ENCODE data around the gene METTL27. TPM values are rescaled to one million over a fixed set of nuclear protein-coding genes. Genes with fewer than 3 reads are reported as not detected.
A peak's percentile ranks its signal among the peaks of the same experiment; 100 is the strongest.

METTL27 gene
- total RNA-seq, 1 donor from 2014 or later = 13.5 TPM

GRCh38 chr7:73871163-73872011 is 29.1 kb upstream of the METTL27 start:
- DNase-seq (ENCODE audit: low spot score, unreplicated experiment) = no peak
- TF ChIP-seq CTCF (IDR thresholded peaks at IDR 0.05; ENCODE audit: unreplicated experiment) = no peak
- H3K27ac Mint-ChIP-seq = no peak overlapping the region
- H3K4me1 Mint-ChIP-seq (ENCODE audit: low read depth) = peaks cover 6% of the 10 kb centered on the region
- H3K27me3 Mint-ChIP-seq = peaks cover 7% of the 10 kb centered on the region
- no peak overlapping the region for H3K4me3 Mint-ChIP-seq (ENCODE audit: low read depth)
- H3K9me3 Mint-ChIP-seq (ENCODE audit: low read depth) = no peaks in the 10 kb centered on the region
- H3K36me3 Mint-ChIP-seq (ENCODE audit: insufficient read depth) = no peaks in the 10 kb centered on the region

- Mint-ChIP-seq H3K4me3 (ENCODE audit: low read depth) (no peak overlapping the region), H3K27ac (no peak overlapping the region), H3K36me3 (ENCODE audit: insufficient read depth) (no peaks in the 10 kb centered on the region), H3K4me1 (ENCODE audit: low read depth) (peaks cover 6% of the 10 kb centered on the region), H3K9me3 (ENCODE audit: low read depth) (no peaks in the 10 kb centered on the region), H3K27me3 (peaks cover 5% of the 10 kb centered on the region)
- TF ChIP-seq CTCF (IDR thresholded peaks at IDR 0.05; ENCODE audit: unreplicated experiment) = no peak
- no peak for DNase-seq (ENCODE audit: low spot score, unreplicated experiment)
Measured at GRCh38 chr7:73870041-73870492, 27.8 kb upstream of the METTL27 start.

GRCh38 chr7:73869011-73869798 is 26.9 kb upstream of the METTL27 start:
- no peak overlapping the region for H3K4me3 Mint-ChIP-seq (ENCODE audit: low read depth)
- H3K27ac Mint-ChIP-seq = no peak overlapping the region
- no peak for TF ChIP-seq CTCF (IDR thresholded peaks at IDR 0.05; ENCODE audit: unreplicated experiment)
- H3K36me3 Mint-ChIP-seq (ENCODE audit: insufficient read depth) = no peaks in the 10 kb centered on the region
- H3K27me3 Mint-ChIP-seq = peaks cover 5% of the 10 kb centered on the region
- peaks cover 6% of the 10 kb centered on the region for H3K4me1 Mint-ChIP-seq (ENCODE audit: low read depth)
- H3K9me3 Mint-ChIP-seq (ENCODE audit: low read depth) = no peaks in the 10 kb centered on the region
- DNase-seq (ENCODE audit: low spot score, unreplicated experiment) = no peak

- Mint-ChIP-seq H3K4me1 (ENCODE audit: low read depth) (peaks cover 6% of the 10 kb centered on the region), H3K36me3 (ENCODE audit: insufficient read depth) (no peaks in the 10 kb centered on the region), H3K9me3 (ENCODE audit: low read depth) (no peaks in the 10 kb centered on the region), H3K27ac (no peak overlapping the region), H3K4me3 (ENCODE audit: low read depth) (no peak overlapping the region), H3K27me3 (peaks cover 5% of the 10 kb centered on the region)
- DNase-seq (ENCODE audit: low spot score, unreplicated experiment) = no peak
- no peak for TF ChIP-seq CTCF (IDR thresholded peaks at IDR 0.05; ENCODE audit: unreplicated experiment)
Measured at GRCh38 chr7:73866446-73866767, 24.1 kb upstream of the METTL27 start.

- Mint-ChIP-seq H3K27me3 (peaks cover 5% of the 10 kb centered on the region), H3K9me3 (ENCODE audit: low read depth) (no peaks in the 10 kb centered on the region), H3K4me3 (ENCODE audit: low read depth) (no peak overlapping the region), H3K4me1 (ENCODE audit: low read depth) (peaks cover 6% of the 10 kb centered on the region), H3K36me3 (ENCODE audit: insufficient read depth) (no peaks in the 10 kb centered on the region), H3K27ac (no peak overlapping the region)
- peak; percentile 60 for TF ChIP-seq CTCF (IDR thresholded peaks at IDR 0.05; ENCODE audit: unreplicated experiment)
- DNase-seq (ENCODE audit: low spot score, unreplicated experiment) = no peak
Measured at GRCh38 chr7:73865738-73866445, 23.6 kb upstream of the METTL27 start.
